Measurements from ENCODE around the gene TRIM8. TPM values are rescaled to one million over a fixed set of nuclear protein-coding genes. Genes with fewer than 3 reads are reported as not detected.

The TRIM8 gene
- total RNA-seq, 1 experiment from 2014 or later: 36.3 TPM

- CTCF ChIA-PET: interaction anchor here (0.6 to 7.2 kb wide), 6 partner anchors 6 to 228 kb away, joined by 3 to 101 read pairs (median 4); partner anchors contain the start of genes ARL3 and SFXN2
- TF ChIP-seq SMAD4 (CRISPR knock-in tag; IDR thresholded peaks at IDR 0.05): no peak
- TF ChIP-seq ZNF219 (CRISPR knock-in tag; IDR thresholded peaks at IDR 0.05; ENCODE audit: borderline replicate concordance): no peak
- TF ChIP-seq USF2 (CRISPR knock-in tag; IDR thresholded peaks at IDR 0.05): no peak
- no peak for TF ChIP-seq ZBTB43 (CRISPR knock-in tag; IDR thresholded peaks at IDR 0.05)
- TF ChIP-seq NR2C2 (CRISPR knock-in tag; IDR thresholded peaks at IDR 0.05): no peak
- no peak for TF ChIP-seq PRDM15 (CRISPR knock-in tag; IDR thresholded peaks at IDR 0.05)
- no peak for TF ChIP-seq GTF2I (CRISPR knock-in tag; conservative IDR thresholded peaks at IDR 0.05)
- no peak for TF ChIP-seq NFYB (CRISPR knock-in tag; conservative IDR thresholded peaks at IDR 0.05; ENCODE audit: low read depth)
- no peak for TF ChIP-seq ZNF138 (CRISPR knock-in tag; conservative IDR thresholded peaks at IDR 0.05)
- no peak for TF ChIP-seq GRHL2 (CRISPR knock-in tag; IDR thresholded peaks at IDR 0.05; ENCODE audit: insufficient replicate concordance, severe bottlenecking)
- TF ChIP-seq KAT7 (CRISPR knock-in tag; IDR thresholded peaks at IDR 0.05; ENCODE audit: borderline replicate concordance): no peak
- TF ChIP-seq NFATC4 (CRISPR knock-in tag; IDR thresholded peaks at IDR 0.05): no peak
- peak overlapping the region; percentile 81 for H3K27ac Mint-ChIP-seq
- H3K4me3 Mint-ChIP-seq: peak overlapping the region; percentile 53; the same call in 1 of the 2 replicates
- H3K27me3 Mint-ChIP-seq (ENCODE audit: low read depth): no peaks in the 10 kb centered on the region
- POLR2A ChIA-PET: interaction anchor here (0.7 to 1.7 kb wide), 3 partner anchors 23 to 131 kb away, joined by 3 to 7 read pairs (median 6); no protein-coding TSS in a partner anchor
- ATAC-seq (no peak), DNase-seq (ENCODE audit: low spot score) (no peak)
- H3K9me3 Mint-ChIP-seq: no peaks in the 10 kb centered on the region
- peaks cover 76% of the 10 kb centered on the region for H3K4me1 Mint-ChIP-seq
- no peaks in the 10 kb centered on the region for H3K36me3 Mint-ChIP-seq
Observed at GRCh38 chr10:102673236-102673818, 29.0 kb downstream of the TRIM8 start.

GRCh38 chr10:102673819-102674511 lies 29.7 kb downstream of the TRIM8 start:
- ChIA-PET POLR2A (interaction anchor here (0.7 to 1.7 kb wide), 3 partner anchors 23 to 369 kb away, joined by 3 to 6 read pairs (median 5); partner anchors contain the start of gene TRIM8), CTCF (interaction anchor here (0.6 to 7.2 kb wide), 8 partner anchors 7 to 227 kb away, joined by 3 to 101 read pairs (median 4); partner anchors contain the start of genes ARL3 and SFXN2)
- H3K4me1 Mint-ChIP-seq: peaks cover 81% of the 10 kb centered on the region
- H3K9me3 Mint-ChIP-seq: no peaks in the 10 kb centered on the region
- H3K27me3 Mint-ChIP-seq (ENCODE audit: low read depth): no peaks in the 10 kb centered on the region
- no peaks in the 10 kb centered on the region for H3K36me3 Mint-ChIP-seq
- DNase-seq (ENCODE audit: low spot score) (no peak), ATAC-seq (peak; percentile 2; the same call in 1 of the 2 replicates)
- H3K27ac Mint-ChIP-seq: peak overlapping the region; percentile 81
- peak overlapping the region; percentile 53 for H3K4me3 Mint-ChIP-seq
- TF ChIP-seq GTF2I (CRISPR knock-in tag; conservative IDR thresholded peaks at IDR 0.05) (no peak), ATF3 (CRISPR knock-in tag; conservative IDR thresholded peaks at IDR 0.05) (no peak), FOXP4 (CRISPR knock-in tag; IDR thresholded peaks at IDR 0.05) (no peak), MAX (CRISPR knock-in tag; IDR thresholded peaks at IDR 0.05) (no peak), ESRRA (CRISPR knock-in tag; IDR thresholded peaks at IDR 0.05; ENCODE audit: borderline replicate concordance) (no peak), SOX15 (CRISPR knock-in tag; IDR thresholded peaks at IDR 0.05) (no peak), HMGA2 (CRISPR knock-in tag; IDR thresholded peaks at IDR 0.05) (no peak), IRF2 (CRISPR knock-in tag; IDR thresholded peaks at IDR 0.05; ENCODE audit: borderline replicate concordance, low read depth) (no peak), IRF1 (CRISPR knock-in tag; IDR thresholded peaks at IDR 0.05) (no peak)

All from WTC11 (cell line).